Endothelial cell of umbilical vein (primary cell): ENCODE results near the gene SH3BP1.

ENCODE experiments used
- CTCF ChIP-seq, 2 donors: IDR thresholded peaks; 1 replicate in 1 of 2; 2 replicates in 1 of 2; pipeline ENCODE4 v1.5.1; 2011; ENCODE audit warnings: low read length in 2 of 2, mild to moderate bottlenecking in 2 of 2, moderate library complexity in 2 of 2, control low read depth in 1 of 2, inconsistent platforms in 1 of 2, low read depth in 1 of 2; ENCODE audit not compliant: insufficient read depth in 1 of 2; ENCODE audit errors: extremely low read depth in 1 of 2
- POLR2AphosphoS5 ChIP-seq: IDR thresholded peaks from 2 replicates; pipeline ENCODE4 v1.6.1; 2012; ENCODE audit warnings: low read depth, mild to moderate bottlenecking, control low read depth, low read length, moderate library complexity; ENCODE audit not compliant: insufficient read depth

GRCh38 chr22:37643225-37643847 lies 3.9 kb downstream of the SH3BP1 start:
- TF ChIP-seq POLR2AphosphoS5, result no peak
- TF ChIP-seq CTCF (IDR thresholded peaks at IDR 0.05; ENCODE audit: extremely low read depth in 1 of 2, insufficient read depth in 1 of 2, low read depth in 1 of 2, low read length in 2 of 2), result peak; percentile 84 to 95
